ENCODE data around the gene PCGF3.

The PCGF3 gene

DNA sequence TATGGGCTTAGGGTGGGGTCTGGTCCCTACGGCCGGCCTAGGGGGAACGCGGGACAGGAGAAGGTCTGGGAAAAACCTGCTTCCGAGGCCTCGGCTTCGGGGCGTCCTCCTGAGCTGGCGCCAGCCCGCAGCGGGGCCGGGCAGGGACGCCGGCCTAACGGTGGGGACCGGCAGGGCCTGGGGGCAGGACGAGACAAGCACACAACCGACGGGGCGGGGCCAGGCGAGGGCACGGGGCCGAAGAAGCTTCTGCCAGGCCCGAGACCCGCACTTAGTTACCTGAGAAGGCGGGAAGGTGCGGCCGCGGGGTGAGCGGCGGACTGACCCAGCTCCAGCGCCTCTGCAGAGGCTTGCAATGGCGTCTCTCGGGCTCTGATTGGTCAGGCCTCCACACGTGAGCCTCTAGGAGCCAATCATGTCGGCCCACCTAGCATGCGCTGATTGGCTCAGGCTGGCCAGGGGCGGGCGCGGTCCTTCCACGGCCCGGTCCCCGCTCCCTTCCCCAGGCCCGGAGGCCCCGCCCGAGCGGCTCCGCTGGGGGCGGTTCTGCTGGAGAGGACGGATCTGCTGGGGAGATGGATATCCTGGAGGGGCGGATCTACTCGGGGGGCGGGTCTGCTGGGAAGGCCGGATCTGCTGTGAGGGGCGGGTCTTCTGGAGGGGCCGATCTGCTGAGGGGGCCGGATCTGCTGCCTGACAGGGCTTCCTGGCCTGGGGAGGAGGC is 76.0 kb downstream of the PCGF3 start (continued):
- TF ChIP-seq, protein P1, sequence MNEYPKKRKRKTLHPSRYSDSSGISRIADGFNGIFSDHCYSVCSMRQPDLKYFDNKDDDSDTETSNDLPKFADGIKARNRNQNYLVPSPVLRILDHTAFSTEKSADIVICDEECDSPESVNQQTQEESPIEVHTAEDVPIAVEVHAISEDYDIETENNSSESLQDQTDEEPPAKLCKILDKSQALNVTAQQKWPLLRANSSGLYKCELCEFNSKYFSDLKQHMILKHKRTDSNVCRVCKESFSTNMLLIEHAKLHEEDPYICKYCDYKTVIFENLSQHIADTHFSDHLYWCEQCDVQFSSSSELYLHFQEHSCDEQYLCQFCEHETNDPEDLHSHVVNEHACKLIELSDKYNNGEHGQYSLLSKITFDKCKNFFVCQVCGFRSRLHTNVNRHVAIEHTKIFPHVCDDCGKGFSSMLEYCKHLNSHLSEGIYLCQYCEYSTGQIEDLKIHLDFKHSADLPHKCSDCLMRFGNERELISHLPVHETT (tag by site-specific recombination; IDR thresholded peaks at IDR 0.05), result no peak
- TF ChIP-seq ZNF623 (tag by site-specific recombination; IDR thresholded peaks at IDR 0.05), result no peak
- TF ChIP-seq ZNF792 (tag by site-specific recombination; IDR thresholded peaks at IDR 0.05), result no peak
- TF ChIP-seq ZNF146 (tag by site-specific recombination; IDR thresholded peaks at IDR 0.05), result peak; percentile 15; the same call in 1 of the 2 replicates
- TF ChIP-seq ZNF658 (tag by site-specific recombination; IDR thresholded peaks at IDR 0.05), result no peak
- no peak for TF ChIP-seq TRIM28 (IDR thresholded peaks at IDR 0.05; ENCODE audit: borderline replicate concordance, low read length)
- TF ChIP-seq, protein P2, sequence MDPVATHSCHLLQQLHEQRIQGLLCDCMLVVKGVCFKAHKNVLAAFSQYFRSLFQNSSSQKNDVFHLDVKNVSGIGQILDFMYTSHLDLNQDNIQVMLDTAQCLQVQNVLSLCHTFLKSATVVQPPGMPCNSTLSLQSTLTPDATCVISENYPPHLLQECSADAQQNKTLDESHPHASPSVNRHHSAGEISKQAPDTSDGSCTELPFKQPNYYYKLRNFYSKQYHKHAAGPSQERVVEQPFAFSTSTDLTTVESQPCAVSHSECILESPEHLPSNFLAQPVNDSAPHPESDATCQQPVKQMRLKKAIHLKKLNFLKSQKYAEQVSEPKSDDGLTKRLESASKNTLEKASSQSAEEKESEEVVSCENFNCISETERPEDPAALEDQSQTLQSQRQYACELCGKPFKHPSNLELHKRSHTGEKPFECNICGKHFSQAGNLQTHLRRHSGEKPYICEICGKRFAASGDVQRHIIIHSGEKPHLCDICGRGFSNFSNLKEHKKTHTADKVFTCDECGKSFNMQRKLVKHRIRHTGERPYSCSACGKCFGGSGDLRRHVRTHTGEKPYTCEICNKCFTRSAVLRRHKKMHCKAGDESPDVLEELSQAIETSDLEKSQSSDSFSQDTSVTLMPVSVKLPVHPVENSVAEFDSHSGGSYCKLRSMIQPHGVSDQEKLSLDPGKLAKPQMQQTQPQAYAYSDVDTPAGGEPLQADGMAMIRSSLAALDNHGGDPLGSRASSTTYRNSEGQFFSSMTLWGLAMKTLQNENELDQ (tag by site-specific recombination; IDR thresholded peaks at IDR 0.05; ENCODE audit: low read depth), result no peak
- TF ChIP-seq ZEB2 (tag by site-specific recombination; IDR thresholded peaks at IDR 0.05), result peak; percentile 77
- TF ChIP-seq MZF1 (tag by site-specific recombination; IDR thresholded peaks at IDR 0.05; ENCODE audit: borderline replicate concordance), result no peak
- TF ChIP-seq ZNF785 (tag by site-specific recombination; IDR thresholded peaks at IDR 0.05), result no peak
- no peak for TF ChIP-seq ZNF585B (tag by site-specific recombination; IDR thresholded peaks at IDR 0.05)
- no peak for TF ChIP-seq ZNF133 (tag by site-specific recombination; IDR thresholded peaks at IDR 0.05)
- no peak for TF ChIP-seq ZNF660 (tag by site-specific recombination; IDR thresholded peaks at IDR 0.05)
- TF ChIP-seq, protein P3, sequence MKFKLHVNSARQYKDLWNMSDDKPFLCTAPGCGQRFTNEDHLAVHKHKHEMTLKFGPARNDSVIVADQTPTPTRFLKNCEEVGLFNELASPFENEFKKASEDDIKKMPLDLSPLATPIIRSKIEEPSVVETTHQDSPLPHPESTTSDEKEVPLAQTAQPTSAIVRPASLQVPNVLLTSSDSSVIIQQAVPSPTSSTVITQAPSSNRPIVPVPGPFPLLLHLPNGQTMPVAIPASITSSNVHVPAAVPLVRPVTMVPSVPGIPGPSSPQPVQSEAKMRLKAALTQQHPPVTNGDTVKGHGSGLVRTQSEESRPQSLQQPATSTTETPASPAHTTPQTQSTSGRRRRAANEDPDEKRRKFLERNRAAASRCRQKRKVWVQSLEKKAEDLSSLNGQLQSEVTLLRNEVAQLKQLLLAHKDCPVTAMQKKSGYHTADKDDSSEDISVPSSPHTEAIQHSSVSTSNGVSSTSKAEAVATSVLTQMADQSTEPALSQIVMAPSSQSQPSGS (tag by site-specific recombination; IDR thresholded peaks at IDR 0.05; ENCODE audit: low read depth), result no peak
- TF ChIP-seq ZNF37A (tag by site-specific recombination; IDR thresholded peaks at IDR 0.05), result no peak
- no peak for TF ChIP-seq ZNF555 (tag by site-specific recombination; conservative IDR thresholded peaks at IDR 0.05)
- TF ChIP-seq OSR2 (tag by site-specific recombination; IDR thresholded peaks at IDR 0.05), result no peak
- TF ChIP-seq ZNF274 (IDR thresholded peaks at IDR 0.05; ENCODE audit: low read length), result no peak
- TF ChIP-seq ZNF274 (tag by site-specific recombination; IDR thresholded peaks at IDR 0.05; ENCODE audit: borderline replicate concordance), result no peak
- no peak for TF ChIP-seq ZNF510 (tag by site-specific recombination; IDR thresholded peaks at IDR 0.05; ENCODE audit: insufficient replicate concordance)
- TF ChIP-seq ZNF239 (tag by site-specific recombination; IDR thresholded peaks at IDR 0.05), result no peak
- TF ChIP-seq YY2 (tag by site-specific recombination; IDR thresholded peaks at IDR 0.05), result peak; percentile 60; the same call in 1 of the 2 replicates
- no peak for TF ChIP-seq ZNF184 (tag by site-specific recombination; IDR thresholded peaks at IDR 0.05)
- no peak for TF ChIP-seq ZNF112 (tag by site-specific recombination; IDR thresholded peaks at IDR 0.05)
- no peak for TF ChIP-seq PRDM1 (tag by site-specific recombination; IDR thresholded peaks at IDR 0.05)
- peak; percentile 79 for TF ChIP-seq KLF9 (tag by site-specific recombination; IDR thresholded peaks at IDR 0.05; ENCODE audit: low read depth)
- no peak for TF ChIP-seq ZNF10 (tag by site-specific recombination; IDR thresholded peaks at IDR 0.05)
- TF ChIP-seq ZNF341 (tag by site-specific recombination; IDR thresholded peaks at IDR 0.05; ENCODE audit: low read depth), result no peak
- TF ChIP-seq, protein P4, sequence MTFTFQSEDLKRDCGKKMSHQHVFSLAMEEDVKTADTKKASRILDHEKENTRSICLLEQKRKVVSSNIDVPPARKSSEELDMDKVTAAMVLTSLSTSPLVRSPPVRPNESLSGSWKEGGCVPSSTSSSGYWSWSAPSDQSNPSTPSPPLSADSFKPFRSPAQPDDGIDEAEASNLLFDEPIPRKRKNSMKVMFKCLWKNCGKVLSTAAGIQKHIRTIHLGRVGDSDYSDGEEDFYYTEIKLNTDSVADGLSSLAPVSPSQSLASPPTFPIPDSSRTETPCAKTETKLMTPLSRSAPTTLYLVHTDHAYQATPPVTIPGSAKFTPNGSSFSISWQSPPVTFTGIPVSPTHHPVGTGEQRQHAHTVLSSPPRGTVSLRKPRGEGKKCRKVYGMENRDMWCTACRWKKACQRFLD (tag by site-specific recombination; IDR thresholded peaks at IDR 0.05), result no peak
- TF ChIP-seq, protein P5, sequence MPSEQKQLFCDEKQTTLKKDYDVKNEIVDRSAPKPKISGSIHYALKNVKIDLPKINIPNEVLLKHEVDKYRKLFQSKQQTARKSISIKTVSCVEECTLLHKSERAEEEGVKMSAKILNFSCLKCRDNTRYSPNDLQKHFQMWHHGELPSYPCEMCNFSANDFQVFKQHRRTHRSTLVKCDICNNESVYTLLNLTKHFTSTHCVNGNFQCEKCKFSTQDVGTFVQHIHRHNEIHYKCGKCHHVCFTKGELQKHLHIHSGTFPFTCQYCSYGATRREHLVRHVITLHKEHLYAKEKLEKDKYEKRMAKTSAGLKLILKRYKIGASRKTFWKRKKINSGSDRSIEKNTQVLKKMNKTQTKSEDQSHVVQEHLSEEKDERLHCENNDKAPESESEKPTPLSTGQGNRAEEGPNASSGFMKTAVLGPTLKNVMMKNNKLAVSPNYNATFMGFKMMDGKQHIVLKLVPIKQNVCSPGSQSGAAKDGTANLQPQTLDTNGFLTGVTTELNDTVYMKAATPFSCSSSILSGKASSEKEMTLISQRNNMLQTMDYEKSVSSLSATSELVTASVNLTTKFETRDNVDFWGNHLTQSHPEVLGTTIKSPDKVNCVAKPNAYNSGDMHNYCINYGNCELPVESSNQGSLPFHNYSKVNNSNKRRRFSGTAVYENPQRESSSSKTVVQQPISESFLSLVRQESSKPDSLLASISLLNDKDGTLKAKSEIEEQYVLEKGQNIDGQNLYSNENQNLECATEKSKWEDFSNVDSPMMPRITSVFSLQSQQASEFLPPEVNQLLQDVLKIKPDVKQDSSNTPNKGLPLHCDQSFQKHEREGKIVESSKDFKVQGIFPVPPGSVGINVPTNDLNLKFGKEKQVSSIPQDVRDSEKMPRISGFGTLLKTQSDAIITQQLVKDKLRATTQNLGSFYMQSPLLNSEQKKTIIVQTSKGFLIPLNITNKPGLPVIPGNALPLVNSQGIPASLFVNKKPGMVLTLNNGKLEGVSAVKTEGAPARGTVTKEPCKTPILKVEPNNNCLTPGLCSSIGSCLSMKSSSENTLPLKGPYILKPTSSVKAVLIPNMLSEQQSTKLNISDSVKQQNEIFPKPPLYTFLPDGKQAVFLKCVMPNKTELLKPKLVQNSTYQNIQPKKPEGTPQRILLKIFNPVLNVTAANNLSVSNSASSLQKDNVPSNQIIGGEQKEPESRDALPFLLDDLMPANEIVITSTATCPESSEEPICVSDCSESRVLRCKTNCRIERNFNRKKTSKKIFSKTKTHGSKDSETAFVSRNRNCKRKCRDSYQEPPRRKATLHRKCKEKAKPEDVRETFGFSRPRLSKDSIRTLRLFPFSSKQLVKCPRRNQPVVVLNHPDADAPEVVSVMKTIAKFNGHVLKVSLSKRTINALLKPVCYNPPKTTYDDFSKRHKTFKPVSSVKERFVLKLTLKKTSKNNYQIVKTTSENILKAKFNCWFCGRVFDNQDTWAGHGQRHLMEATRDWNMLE (tag by site-specific recombination; conservative IDR thresholded peaks at IDR 0.05; ENCODE audit: low read depth), result no peak
- TF ChIP-seq ZNF654 (tag by site-specific recombination; IDR thresholded peaks at IDR 0.05; ENCODE audit: low read depth), result no peak
